ENCODE data around the gene HDAC5. TPM values are rescaled to one million over a fixed set of nuclear protein-coding genes. Genes with fewer than 3 reads are reported as not detected.

Gene HDAC5
- total and polyA plus RNA-seq, 2 of the 8 experiments (the other 6 are each of a cell fraction or from before 2014, with no cell fraction given), result 48.5 to 54.4 TPM

DNA sequence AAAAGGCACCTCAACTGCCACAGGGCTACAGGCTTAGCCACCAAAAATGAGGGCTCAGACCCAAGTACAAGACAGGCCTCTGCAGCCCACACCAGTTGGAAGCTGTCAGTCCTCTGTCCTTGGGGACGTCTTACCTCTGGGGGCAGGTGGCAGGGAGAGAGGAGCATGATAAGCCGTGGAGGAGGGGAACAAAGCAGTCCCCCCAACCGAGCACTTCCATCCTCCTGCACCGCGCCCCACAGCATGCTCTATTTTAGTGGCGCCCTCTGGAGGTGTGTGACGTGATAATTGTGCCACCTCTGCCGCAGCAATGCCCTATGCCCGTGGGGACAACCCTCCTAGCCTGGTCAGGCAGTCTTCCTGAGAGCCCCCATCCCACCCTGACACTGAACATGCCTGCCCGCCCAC is 39.3 kb downstream of the HDAC5 start:
- Histone ChIP-seq H4K91ac (replicated peaks; ENCODE audit: insufficient read length, low read length) (no peak overlapping the region), H3K23ac (ENCODE audit: insufficient read length) (no peak overlapping the region), H3K4me3 (ENCODE audit: extremely low read depth in 1 of 4, insufficient read depth in 2 of 4, low read depth in 3 of 4, low read length in 4 of 4) (no peak overlapping the region), H3K27ac (ENCODE audit: low read depth, low read length) (no peak overlapping the region), H3K9ac (replicated peaks in 1 of 4; ENCODE audit: extremely low read depth in 1 of 4, low read depth in 3 of 4, low read length in 3 of 4) (no peak overlapping the region), H2BK120ac (replicated peaks; ENCODE audit: low read depth, low read length) (no peak overlapping the region), H4K20me1 (replicated peaks in 1 of 2; ENCODE audit: control insufficient read depth in 1 of 2, insufficient read depth in 2 of 2, low read length in 2 of 2) (peaks cover 0 to 8% of the 10 kb centered on the region in 2 experiments), H3K4me2 (ENCODE audit: insufficient read depth in 1 of 2, low read depth in 2 of 2, low read length in 2 of 2) (no peak overlapping the region), H3K4me1 (replicated peaks in 1 of 4; ENCODE audit: control insufficient read depth in 3 of 4, insufficient read depth in 4 of 4, low read length in 3 of 4) (peaks cover 3 to 18% (median 12%) of the 10 kb centered on the region in 4 experiments), H2AFZ (ENCODE audit: low read length) (no peak overlapping the region), H3K36me3 (ENCODE audit: control insufficient read depth in 2 of 4, insufficient read depth in 4 of 4, low read length in 3 of 4) (peaks cover 8 to 17% (median 13%) of the 10 kb centered on the region in 4 experiments; a peak in 7 of 8 replicates), H3K14ac (ENCODE audit: insufficient read length) (no peak overlapping the region), H3K18ac (ENCODE audit: extremely low read depth, low read length) (no peak overlapping the region), H3K79me2 (ENCODE audit: control insufficient read depth in 1 of 2, insufficient read depth in 2 of 2, low read length in 2 of 2) (no peaks in the 10 kb centered on the region), H3K9me3 (ENCODE audit: insufficient read depth in 2 of 2, low read depth in 1 of 2, low read length in 1 of 2) (no peaks in the 10 kb centered on the region), H4K5ac (ENCODE audit: insufficient read length, low read depth, low read length) (no peak overlapping the region), H2AK5ac (ENCODE audit: low read depth, low read length) (no peak overlapping the region), H3K56ac (replicated peaks; ENCODE audit: insufficient read length, low read depth, low read length) (no peak overlapping the region), H3K4ac (replicated peaks; ENCODE audit: insufficient read length, low read depth, low read length) (no peak overlapping the region), H2BK12ac (ENCODE audit: low read depth, low read length) (peak overlapping the region; percentile 17; the same call in 1 of the 2 replicates), H4K8ac (ENCODE audit: extremely low read depth, insufficient read depth, low read length) (no peak overlapping the region), H2BK5ac (ENCODE audit: low read depth, low read length) (peak overlapping the region; percentile 60), H2BK20ac (ENCODE audit: low read length) (no peak overlapping the region), H2BK15ac (ENCODE audit: low read length) (no peak overlapping the region), H3K27me3 (replicated peaks in 1 of 4; ENCODE audit: control insufficient read depth in 3 of 4, extremely low read depth in 1 of 4, insufficient read depth in 3 of 4, low read length in 3 of 4) (no peaks in the 10 kb centered on the region), H3K79me1 (ENCODE audit: low read depth, low read length) (peaks cover 7% of the 10 kb centered on the region), H3K23me2 (ENCODE audit: low read depth, low read length) (peaks cover 4% of the 10 kb centered on the region; the same call in 1 of the 2 replicates)
- DNase-seq (ENCODE audit: low read depth in 1 of 2, low spot score in 2 of 2) (peak in 1 of 2 experiments; percentile 85), FAIRE-seq (no peak)
- ChIA-PET POLR2A (ENCODE audit: partially characterized antibody) (interaction anchor here (0.9 to 5.7 kb wide), 7 partner anchors 9 to 43 kb away, joined by 3 to 33 read pairs (median 6); partner anchors contain the start of genes G6PC3 and LSM12), CTCF (ENCODE audit: partially characterized antibody) (interaction anchor here (0.6 to 34.4 kb wide), 23 partner anchors 8 to 266 kb away, joined by 3 to 638 read pairs (median 4); partner anchors contain the start of genes ASB16, G6PC3, HDAC5 and LSM12)
- no peak for TF ChIP-seq SIRT6 (IDR thresholded peaks at IDR 0.05; ENCODE audit: low read length)
- TF ChIP-seq, protein P1, sequence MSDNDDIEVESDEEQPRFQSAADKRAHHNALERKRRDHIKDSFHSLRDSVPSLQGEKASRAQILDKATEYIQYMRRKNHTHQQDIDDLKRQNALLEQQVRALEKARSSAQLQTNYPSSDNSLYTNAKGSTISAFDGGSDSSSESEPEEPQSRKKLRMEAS (IDR thresholded peaks at IDR 0.05), result peak; percentile 58
- TF ChIP-seq RAD21 (IDR thresholded peaks at IDR 0.05 in 1 of 2, conservative IDR thresholded peaks at IDR 0.05 in 1 of 2; ENCODE audit: low read depth in 2 of 2, low read length in 2 of 2), result peak; percentile 39 to 53
- peak; percentile 83 for TF ChIP-seq CREB1 (IDR thresholded peaks at IDR 0.05)
- TF ChIP-seq, protein P2, sequence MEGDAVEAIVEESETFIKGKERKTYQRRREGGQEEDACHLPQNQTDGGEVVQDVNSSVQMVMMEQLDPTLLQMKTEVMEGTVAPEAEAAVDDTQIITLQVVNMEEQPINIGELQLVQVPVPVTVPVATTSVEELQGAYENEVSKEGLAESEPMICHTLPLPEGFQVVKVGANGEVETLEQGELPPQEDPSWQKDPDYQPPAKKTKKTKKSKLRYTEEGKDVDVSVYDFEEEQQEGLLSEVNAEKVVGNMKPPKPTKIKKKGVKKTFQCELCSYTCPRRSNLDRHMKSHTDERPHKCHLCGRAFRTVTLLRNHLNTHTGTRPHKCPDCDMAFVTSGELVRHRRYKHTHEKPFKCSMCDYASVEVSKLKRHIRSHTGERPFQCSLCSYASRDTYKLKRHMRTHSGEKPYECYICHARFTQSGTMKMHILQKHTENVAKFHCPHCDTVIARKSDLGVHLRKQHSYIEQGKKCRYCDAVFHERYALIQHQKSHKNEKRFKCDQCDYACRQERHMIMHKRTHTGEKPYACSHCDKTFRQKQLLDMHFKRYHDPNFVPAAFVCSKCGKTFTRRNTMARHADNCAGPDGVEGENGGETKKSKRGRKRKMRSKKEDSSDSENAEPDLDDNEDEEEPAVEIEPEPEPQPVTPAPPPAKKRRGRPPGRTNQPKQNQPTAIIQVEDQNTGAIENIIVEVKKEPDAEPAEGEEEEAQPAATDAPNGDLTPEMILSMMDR (IDR thresholded peaks at IDR 0.05; ENCODE audit: control extremely low read depth in 1 of 3, insufficient read depth in 1 of 3, low read depth in 1 of 3, low read length in 3 of 3), result peak; percentile 62 to 79 (median 74)
- no peak for TF ChIP-seq RBBP5 (IDR thresholded peaks at IDR 0.05; ENCODE audit: borderline replicate concordance, low read depth, low read length)
- WGBS, 2 experiments (ENCODE audit: extremely low coverage in 1 of 2, insufficient coverage in 1 of 2, insufficient read length in 1 of 2, insufficient replicate concordance in 2 of 2, low coverage in 1 of 2, low lambda C conversion rate in 2 of 2, missing lambda C conversion rate in 1 of 2), result 40% methylated on average over 10 of the region's 10 CpGs; no CpG with 5 or more reads in 1 of the 2 experiments

All from H1 (cell line).